ENCODE measurements around the gene CAMSAP2.

GRCh38 chr1:200877010-200877409, 138.3 kb downstream of the CAMSAP2 start:
- TF ChIP-seq CTCF (conservative IDR thresholded peaks at IDR 0.05; ENCODE audit: low read length), result no peak
- TF ChIP-seq EZH2phosphoT487 (IDR thresholded peaks at IDR 0.05; ENCODE audit: borderline replicate concordance), result no peak

Data from Loucy (cell line).